C1 segment of cervical spinal cord (tissue), 14 donors: ENCODE results near the gene PROZ.
A peak's percentile ranks its signal among the peaks of the same experiment; 100 is the strongest.

Experiments used
- DNase-seq, 14 donors: peaks; one replicate each; lab custom pipeline; 2025; lab: John Stamatoyannopoulos, UW

The PROZ gene

GRCh38 chr13:113204378-113204734 lies 45.9 kb downstream of the PROZ start:
- no peak for DNase-seq

DNA sequence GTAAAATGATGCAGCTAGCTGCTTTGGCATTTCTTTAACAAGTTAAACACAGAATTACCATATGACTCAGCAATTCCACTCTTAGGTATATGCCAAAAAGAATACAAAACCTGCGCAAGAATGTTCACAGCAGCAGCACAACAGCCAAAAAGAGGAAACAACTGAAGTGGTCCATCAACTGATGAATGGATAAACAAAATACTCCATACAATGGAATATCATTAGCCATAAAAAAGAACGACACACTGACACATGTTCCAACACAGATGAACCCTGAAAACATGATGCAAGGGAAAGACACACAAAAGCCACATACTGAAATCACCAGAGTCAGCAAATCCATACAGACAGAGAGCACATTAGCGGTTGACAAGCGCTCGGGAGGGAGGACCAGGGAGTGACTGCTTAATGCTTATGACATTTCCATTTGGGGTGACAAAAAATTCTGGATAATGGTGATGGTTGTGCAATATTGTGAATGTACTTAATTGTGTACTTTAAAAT lies 47.0 kb downstream of the PROZ start:
- no peak for DNase-seq

- DNase-seq = no peak
Observed at GRCh38 chr13:113207460-113207859, 49.0 kb downstream of the PROZ start.

DNA sequence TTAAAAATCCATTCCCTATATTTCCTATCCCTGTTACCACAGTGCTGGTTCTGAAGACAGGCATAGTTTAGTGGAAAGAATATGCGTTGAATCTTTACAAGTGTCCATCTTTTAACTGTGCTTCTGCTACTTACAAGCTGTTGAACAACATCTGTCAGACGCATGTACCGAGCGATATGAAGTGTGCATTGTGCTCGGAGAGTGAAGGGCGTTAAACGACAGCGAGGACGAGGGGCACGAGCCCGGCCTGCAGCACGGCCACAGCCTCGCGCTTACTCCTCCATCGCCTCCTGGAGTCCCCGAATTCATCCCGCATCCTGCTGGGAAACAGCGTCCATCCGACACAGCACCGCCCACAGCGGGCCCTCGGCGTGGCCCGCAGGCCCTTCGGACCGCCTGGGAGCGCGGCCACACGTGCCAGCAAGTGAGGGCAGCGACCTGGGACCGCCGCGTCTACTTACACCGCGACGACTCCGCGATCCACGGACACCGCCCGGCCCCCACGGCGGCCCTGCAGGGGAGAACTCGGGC lies 49.5 kb downstream of the PROZ start:
- DNase-seq = no peak

GRCh38 chr13:113208421-113209335 lies 50.2 kb downstream of the PROZ start, which contains the start of gene PCID2:
TSS of gene PCID2 (minus strand) at chr13:113208669. CDS start at chr13:113208634, 35 bp downstream.
- peak; percentile 34 to 94 (median 82) for DNase-seq

DNA sequence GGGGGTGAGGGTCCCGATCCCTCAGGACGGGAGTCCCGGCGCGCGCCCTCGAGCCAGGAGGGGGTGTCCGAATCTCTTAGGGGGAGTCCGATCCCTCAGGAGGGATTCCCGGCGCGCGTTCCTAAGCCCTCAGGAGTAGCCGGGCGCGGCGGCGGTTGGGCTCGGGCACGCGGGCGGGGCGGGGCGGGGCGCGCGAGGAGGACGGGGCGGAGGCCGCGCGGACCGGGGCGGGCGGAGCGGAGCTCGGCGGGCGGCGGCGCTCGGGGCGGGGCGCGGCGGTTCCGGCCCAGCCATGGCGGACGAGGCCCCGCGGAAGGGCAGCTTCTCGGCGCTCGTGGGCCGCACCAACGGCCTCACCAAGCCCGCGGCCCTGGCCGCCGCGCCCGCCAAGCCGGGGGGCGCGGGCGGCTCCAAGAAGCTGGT lies 50.9 kb downstream of the PROZ start, which contains the start of gene CUL4A:
Gene CUL4A, plus strand, starts transcription at position 278 of the 423 bp plus-strand sequence. Its CDS starts 15 bp downstream, at position 293.
- DNase-seq = peak in 13 of 14 donors; percentile 30 to 87 (median 65)

DNA sequence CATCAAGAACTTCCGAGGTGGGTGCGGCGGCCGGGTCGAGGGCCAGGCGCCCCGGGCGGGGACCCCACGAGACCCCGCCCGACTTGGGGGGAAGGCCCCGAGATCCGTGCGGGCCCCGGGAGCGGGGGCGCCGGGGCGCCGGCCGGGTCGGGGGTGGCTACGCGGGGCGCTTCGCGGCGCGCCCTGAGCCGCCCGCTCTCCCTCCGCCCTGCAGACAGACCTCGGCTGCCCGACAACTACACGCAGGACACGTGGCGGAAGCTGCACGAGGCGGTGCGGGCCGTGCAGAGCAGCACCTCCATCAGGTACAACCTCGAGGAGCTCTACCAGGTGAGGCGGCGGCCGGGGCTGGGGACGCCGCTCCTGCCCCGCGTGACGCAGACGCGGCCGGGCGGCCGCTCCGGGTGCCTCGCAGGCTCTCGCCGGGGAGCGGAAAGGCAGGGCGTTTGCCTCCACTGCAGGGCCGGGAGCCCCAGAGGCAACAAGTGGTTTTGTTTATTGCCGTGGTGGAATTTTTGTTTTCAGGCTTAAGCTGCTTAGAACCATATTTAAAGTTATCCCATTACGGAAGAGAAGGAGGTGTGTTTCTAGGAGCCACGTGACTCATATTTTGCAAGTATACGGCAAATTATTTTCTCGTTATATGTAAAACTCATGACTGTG lies 51.4 kb downstream of the PROZ start:
- peak in 8 of 14 donors; percentile 21 to 61 (median 40) for DNase-seq

DNA sequence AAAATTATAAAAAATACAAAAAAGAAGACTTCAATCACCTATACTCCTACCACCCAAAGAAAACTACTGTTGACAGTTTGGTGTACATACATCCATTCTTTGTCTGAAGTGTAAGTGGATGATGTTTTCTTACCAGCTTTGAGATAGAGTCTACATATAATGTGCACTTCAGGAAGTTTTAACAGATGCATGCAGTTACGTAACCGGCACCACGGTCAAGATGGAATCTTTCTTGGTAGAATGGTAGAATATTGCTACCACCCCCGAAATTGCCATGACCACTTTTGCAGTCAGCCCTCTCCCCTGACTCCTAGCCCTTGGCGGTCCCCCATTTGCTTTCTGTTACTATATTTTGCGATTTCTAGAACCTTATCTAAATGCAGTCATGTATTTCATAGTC lies 52.4 kb downstream of the PROZ start:
- no peak for DNase-seq

DNA sequence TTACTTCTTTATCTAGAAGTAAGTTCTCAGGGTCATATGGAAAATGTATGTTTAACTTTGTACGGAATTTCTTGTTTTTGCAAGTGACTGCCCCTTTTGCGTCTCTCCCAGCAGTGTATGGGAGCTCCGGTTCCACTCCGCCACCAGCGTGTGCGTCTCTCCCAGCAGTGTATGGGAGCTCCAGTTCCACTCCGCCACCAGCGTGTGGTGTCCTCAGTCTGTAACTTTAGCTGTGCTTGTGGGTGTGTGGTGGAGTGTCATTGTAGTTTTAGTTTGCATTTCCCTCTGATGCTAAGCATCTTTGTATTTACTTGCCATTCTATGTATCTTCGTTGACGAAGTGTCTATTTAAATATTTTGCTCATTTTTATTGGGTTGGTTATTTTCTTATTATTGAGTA lies 53.3 kb downstream of the PROZ start:
- no peak for DNase-seq

DNA sequence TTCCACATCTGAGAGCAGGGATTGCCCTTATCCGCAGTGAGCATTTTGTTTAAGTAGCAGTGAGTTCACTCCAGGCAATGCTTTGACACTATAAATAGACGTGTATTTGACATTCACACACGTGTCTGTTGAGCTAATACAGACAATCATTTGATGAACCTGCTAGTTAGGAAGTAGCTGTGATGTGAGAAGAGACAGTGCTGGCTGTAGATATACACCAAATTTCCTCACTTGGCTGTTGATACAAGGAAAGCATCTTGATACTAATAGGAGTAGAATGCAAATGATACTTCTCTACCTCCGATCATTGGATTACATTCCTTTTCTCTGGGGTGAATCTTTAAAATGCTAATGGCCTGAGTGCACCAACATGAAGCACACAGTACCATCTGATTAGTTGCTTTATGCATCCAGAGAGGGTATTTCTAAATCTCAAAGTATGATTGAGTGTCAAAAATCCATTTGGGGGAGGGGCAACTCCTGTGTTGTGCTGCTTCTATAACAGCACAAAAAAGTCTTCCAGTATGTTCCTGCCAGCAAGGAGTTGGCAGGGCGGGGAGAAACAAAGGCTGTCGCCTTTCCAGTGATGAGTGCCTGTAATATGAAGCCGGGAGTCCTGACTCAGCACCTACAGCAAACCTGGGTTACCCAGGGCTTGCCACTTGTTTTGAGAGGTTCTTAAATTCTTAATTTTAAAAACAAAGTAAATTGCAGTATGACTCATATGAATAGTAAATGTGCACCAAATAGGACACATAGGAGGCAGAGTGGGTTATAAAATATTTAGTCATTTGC lies 58.0 kb downstream of the PROZ start:
- peak in 7 of 14 donors; percentile 4 to 37 (median 12) for DNase-seq

DNA sequence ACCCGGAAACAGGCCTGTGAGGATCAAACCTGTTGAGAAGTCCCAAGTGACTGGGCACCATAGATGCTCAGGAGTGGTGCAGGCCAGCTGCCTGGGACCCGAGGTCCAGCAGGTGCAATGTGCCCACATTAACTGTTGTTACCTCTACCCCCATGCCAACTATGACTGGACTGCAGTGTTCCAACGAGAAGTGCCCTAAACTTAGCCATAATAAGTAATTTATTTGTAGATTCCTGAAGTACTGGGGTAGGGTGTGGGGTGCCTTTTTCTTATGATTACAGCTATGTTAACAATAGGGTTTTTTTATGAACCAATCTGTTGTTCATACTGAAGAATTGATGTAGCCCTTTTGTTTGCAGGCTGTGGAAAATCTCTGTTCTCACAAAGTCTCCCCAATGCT lies 60.1 kb downstream of the PROZ start:
- DNase-seq = no peak

GRCh38 chr13:113219256-113219940 lies 61.0 kb downstream of the PROZ start:
- no peak for DNase-seq

DNA sequence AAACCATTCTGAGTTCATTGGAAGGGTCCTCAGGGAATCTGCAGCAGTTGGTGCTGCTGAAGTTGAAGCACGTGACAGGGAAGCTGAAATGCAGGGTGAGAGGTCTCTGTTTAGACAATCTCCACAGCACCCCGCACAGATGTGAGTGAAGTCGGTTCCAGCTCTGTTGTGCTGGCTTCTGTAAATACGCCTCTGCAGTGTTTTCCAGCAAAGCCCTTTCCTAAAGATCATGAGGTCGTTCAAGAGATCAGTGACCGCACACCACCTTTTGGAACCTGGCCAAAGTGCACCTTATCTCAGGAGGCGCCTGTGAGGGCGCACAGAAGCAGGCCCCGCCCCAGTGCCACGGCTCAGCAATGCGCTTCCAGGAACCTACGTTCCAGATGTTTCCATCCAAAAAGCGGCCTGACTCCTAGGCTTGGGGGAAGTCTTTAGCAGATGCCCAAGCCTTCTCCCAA lies 61.7 kb downstream of the PROZ start:
- DNase-seq = no peak

- DNase-seq = no peak
Observed at GRCh38 chr13:113220877-113221276, 62.4 kb downstream of the PROZ start.
